ENCODE results near the gene CCNQ.

The CCNQ gene

DNA sequence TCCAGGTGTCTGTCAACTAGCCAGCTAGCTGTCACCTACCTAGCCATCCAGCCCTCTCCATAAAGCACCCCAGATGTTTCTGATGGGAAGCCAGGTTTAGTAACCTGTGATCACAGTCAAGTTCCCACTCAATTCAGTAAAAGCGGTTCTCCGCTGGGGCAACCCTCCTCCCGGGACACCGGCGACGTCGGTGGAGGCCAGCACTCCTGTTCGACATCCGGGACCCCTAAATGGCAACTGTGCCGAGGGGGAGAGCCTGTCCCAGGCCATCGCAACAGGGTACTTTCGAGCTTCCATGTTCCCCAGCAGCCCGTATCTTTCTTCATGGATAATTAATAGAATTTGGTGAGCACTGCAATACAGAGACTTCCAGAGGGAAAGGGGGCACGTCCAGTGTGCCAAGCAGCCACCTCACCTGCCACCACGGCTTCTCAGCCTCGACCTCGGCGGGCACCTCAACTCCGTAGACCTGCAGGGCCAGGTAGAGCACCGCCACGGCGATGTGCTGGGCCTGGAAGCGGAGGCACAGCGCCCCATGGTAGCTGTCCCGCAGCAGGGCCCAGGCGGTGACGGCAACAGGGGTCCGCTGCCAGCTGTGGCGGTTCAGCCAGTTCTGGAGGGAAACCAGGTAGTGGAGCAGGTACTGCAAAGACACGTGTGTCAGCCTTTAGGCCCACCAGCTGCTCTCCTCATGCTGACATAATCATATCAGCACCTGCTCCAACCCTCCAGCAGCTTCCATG is 6.7 kb downstream of the CCNQ start:
- no peak overlapping the region for H2AFZ ChIP-seq (ENCODE audit: low read length)
- no peaks in the 10 kb centered on the region for H3K9me3 ChIP-seq (ENCODE audit: insufficient read depth, low read depth, low read length)
- no peak overlapping the region for H3K4me3 ChIP-seq (ENCODE audit: low read length, poor library complexity, severe bottlenecking)
- H3K4me2 ChIP-seq (ENCODE audit: low read depth, low read length, poor library complexity, severe bottlenecking), result no peak overlapping the region
- H3K9me2 ChIP-seq (replicated peaks; ENCODE audit: low read depth, low read length), result no peaks in the 10 kb centered on the region
- H3K4me1 ChIP-seq (ENCODE audit: insufficient read depth, low read length, poor library complexity, severe bottlenecking), result peaks cover 8% of the 10 kb centered on the region
- H3K79me2 ChIP-seq (ENCODE audit: insufficient read depth, low read length), result peaks cover 20% of the 10 kb centered on the region
- H3K36me3 ChIP-seq (ENCODE audit: insufficient read depth, low read length), result peaks cover 21% of the 10 kb centered on the region; the same call in 1 of the 2 replicates
- H3F3A ChIP-seq (ENCODE audit: low read depth), result no peaks in the 10 kb centered on the region
- H3K9ac ChIP-seq (ENCODE audit: low read depth, low read length, poor library complexity, severe bottlenecking), result no peak overlapping the region
- peaks cover 9% of the 10 kb centered on the region for H4K20me1 ChIP-seq (ENCODE audit: insufficient read depth, low read length, poor library complexity, severe bottlenecking)
- no peaks in the 10 kb centered on the region for H3K27me3 ChIP-seq (ENCODE audit: insufficient read depth, low read length, poor library complexity, severe bottlenecking)
- TF ChIP-seq EZH2phosphoT487 (IDR thresholded peaks at IDR 0.05; ENCODE audit: borderline replicate concordance), result no peak
- TF ChIP-seq, protein P1, sequence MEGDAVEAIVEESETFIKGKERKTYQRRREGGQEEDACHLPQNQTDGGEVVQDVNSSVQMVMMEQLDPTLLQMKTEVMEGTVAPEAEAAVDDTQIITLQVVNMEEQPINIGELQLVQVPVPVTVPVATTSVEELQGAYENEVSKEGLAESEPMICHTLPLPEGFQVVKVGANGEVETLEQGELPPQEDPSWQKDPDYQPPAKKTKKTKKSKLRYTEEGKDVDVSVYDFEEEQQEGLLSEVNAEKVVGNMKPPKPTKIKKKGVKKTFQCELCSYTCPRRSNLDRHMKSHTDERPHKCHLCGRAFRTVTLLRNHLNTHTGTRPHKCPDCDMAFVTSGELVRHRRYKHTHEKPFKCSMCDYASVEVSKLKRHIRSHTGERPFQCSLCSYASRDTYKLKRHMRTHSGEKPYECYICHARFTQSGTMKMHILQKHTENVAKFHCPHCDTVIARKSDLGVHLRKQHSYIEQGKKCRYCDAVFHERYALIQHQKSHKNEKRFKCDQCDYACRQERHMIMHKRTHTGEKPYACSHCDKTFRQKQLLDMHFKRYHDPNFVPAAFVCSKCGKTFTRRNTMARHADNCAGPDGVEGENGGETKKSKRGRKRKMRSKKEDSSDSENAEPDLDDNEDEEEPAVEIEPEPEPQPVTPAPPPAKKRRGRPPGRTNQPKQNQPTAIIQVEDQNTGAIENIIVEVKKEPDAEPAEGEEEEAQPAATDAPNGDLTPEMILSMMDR (conservative IDR thresholded peaks at IDR 0.05; ENCODE audit: low read length), result no peak

DNA sequence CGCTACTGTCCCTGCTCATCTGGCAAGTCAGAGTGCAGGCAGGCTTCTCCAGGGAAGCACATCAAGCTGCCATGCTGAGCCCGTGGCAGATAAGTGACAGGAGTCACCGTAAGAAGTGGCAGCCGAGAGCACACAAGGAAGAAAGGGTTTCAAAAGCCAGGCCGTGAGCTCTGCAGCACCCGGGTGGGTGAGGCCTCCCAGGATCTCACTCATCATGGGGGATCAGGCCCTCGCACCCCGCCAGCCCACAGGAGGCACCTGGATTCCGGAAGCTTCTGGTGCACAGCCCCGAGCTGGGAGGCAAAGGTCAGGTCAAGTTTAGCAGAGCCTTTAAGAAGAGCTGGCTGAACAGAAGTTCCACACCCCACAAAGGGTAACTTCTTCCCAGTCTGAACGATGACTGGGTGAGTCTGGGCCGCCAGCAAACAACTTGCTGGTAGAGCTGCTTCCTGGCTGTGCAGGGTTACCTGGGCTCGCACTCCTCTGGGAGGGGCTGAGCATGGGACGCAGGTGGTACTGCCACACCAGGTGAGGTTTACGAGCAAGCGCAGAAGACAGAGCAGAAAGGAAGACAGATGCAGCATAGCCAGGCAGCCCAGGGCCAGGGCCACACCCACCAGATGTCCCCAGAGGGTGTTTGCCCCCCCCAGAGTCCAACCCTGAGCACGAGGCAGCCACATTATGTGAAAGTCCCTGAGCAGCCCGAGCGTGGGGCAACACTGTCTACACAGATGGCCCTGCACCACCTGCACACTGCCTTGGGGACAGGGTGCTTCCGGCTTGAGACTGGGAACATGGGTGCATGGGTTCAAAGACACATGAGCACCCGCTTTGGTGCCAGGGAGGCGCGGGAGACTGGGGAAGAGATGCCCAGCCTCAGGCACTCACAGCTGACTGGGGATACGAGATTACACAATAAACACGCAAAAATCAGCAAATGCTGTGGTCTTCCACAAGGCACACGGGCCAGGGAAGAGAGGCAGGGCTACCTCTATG is 7.7 kb downstream of the CCNQ start:
- no peak overlapping the region for H3K9ac ChIP-seq (ENCODE audit: low read depth, low read length, poor library complexity, severe bottlenecking)
- H3K27me3 ChIP-seq (ENCODE audit: insufficient read depth, low read length, poor library complexity, severe bottlenecking), result no peaks in the 10 kb centered on the region
- H3K4me3 ChIP-seq (ENCODE audit: low read length, poor library complexity, severe bottlenecking), result no peak overlapping the region
- no peak overlapping the region for H3K4me2 ChIP-seq (ENCODE audit: low read depth, low read length, poor library complexity, severe bottlenecking)
- H3K79me2 ChIP-seq (ENCODE audit: insufficient read depth, low read length), result peaks cover 10% of the 10 kb centered on the region
- H3F3A ChIP-seq (ENCODE audit: low read depth), result no peaks in the 10 kb centered on the region
- peaks cover under 1% of the 10 kb centered on the region for H4K20me1 ChIP-seq (ENCODE audit: insufficient read depth, low read length, poor library complexity, severe bottlenecking)
- H3K4me1 ChIP-seq (ENCODE audit: insufficient read depth, low read length, poor library complexity, severe bottlenecking), result peaks cover under 1% of the 10 kb centered on the region
- no peaks in the 10 kb centered on the region for H3K9me2 ChIP-seq (replicated peaks; ENCODE audit: low read depth, low read length)
- H3K36me3 ChIP-seq (ENCODE audit: insufficient read depth, low read length), result peaks cover 21% of the 10 kb centered on the region; the same call in 1 of the 2 replicates
- H2AFZ ChIP-seq (ENCODE audit: low read length), result no peak overlapping the region
- no peak for TF ChIP-seq EZH2phosphoT487 (IDR thresholded peaks at IDR 0.05; ENCODE audit: borderline replicate concordance)
- TF ChIP-seq, protein P1 (conservative IDR thresholded peaks at IDR 0.05; ENCODE audit: low read length), result no peak
- no peaks in the 10 kb centered on the region for H3K9me3 ChIP-seq (ENCODE audit: insufficient read depth, low read depth, low read length)

GRCh38 chrX:153588782-153589446 is 10.0 kb downstream of the CCNQ start:
- no peak overlapping the region for H3K9ac ChIP-seq (ENCODE audit: low read depth, low read length, poor library complexity, severe bottlenecking)
- no peaks in the 10 kb centered on the region for H3K4me1 ChIP-seq (ENCODE audit: insufficient read depth, low read length, poor library complexity, severe bottlenecking)
- H3F3A ChIP-seq (ENCODE audit: low read depth), result no peaks in the 10 kb centered on the region
- H2AFZ ChIP-seq (ENCODE audit: low read length), result no peak overlapping the region
- peaks cover 14% of the 10 kb centered on the region; the same call in 1 of the 2 replicates for H3K36me3 ChIP-seq (ENCODE audit: insufficient read depth, low read length)
- H3K9me2 ChIP-seq (replicated peaks; ENCODE audit: low read depth, low read length), result no peaks in the 10 kb centered on the region
- H3K4me3 ChIP-seq (ENCODE audit: low read length, poor library complexity, severe bottlenecking), result no peak overlapping the region
- no peaks in the 10 kb centered on the region for H4K20me1 ChIP-seq (ENCODE audit: insufficient read depth, low read length, poor library complexity, severe bottlenecking)
- TF ChIP-seq EZH2phosphoT487 (IDR thresholded peaks at IDR 0.05; ENCODE audit: borderline replicate concordance), result no peak
- TF ChIP-seq, protein P1 (conservative IDR thresholded peaks at IDR 0.05; ENCODE audit: low read length), result no peak
- no peaks in the 10 kb centered on the region for H3K9me3 ChIP-seq (ENCODE audit: insufficient read depth, low read depth, low read length)
- H3K27me3 ChIP-seq (ENCODE audit: insufficient read depth, low read length, poor library complexity, severe bottlenecking), result no peaks in the 10 kb centered on the region
- H3K4me2 ChIP-seq (ENCODE audit: low read depth, low read length, poor library complexity, severe bottlenecking), result no peak overlapping the region
- no peaks in the 10 kb centered on the region for H3K79me2 ChIP-seq (ENCODE audit: insufficient read depth, low read length)
